ENCODE results near the gene NEMP2. TPM values are rescaled to one million over a fixed set of nuclear protein-coding genes. Genes with fewer than 3 reads are reported as not detected.

The NEMP2 gene
- total and polyA plus RNA-seq, 2 of the 8 experiments (the other 6 are each of a cell fraction or from before 2014, with no cell fraction given) = 3.1 to 5.3 TPM

DNA sequence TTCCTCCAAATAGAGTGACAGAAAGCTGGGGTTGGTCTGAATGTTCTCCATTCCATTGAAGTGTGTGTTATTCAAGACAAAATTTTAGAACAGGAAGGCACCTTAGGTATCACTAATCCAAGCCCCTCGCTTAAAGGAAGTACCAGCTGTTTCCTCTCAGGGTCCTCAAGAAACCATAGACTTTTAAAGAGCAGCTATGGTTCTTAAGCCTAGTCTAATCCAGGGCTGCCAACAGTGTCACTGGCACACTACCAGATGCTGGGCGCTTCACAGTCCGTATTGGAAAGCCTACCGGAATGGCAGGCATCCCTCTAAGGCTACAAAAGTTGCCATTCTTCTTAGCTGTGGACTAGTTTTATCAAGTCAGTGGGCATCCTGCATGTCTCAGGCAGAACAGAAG, 1.9 kb downstream of the NEMP2 start:
- peaks cover 0 to under 1% (median 0%) of the 10 kb centered on the region in 4 experiments; a peak in 1 of 8 replicates for H3K36me3 ChIP-seq (ENCODE audit: control insufficient read depth in 2 of 4, insufficient read depth in 4 of 4, low read length in 3 of 4)
- H4K5ac ChIP-seq (ENCODE audit: insufficient read length, low read depth, low read length) = no peak overlapping the region
- no peak overlapping the region for H3K18ac ChIP-seq (ENCODE audit: extremely low read depth, low read length)
- H2BK5ac ChIP-seq (ENCODE audit: low read depth, low read length) = no peak overlapping the region
- 0 out of 2 replicates have a peak, but pooled peaks cover 4% of the 10 kb centered on the region for H3K23me2 ChIP-seq (ENCODE audit: low read depth, low read length)
- H3K4me3 ChIP-seq (ENCODE audit: extremely low read depth in 1 of 4, insufficient read depth in 2 of 4, low read depth in 3 of 4, low read length in 4 of 4) = no peak overlapping the region
- H3K27me3 ChIP-seq (replicated peaks in 1 of 4; ENCODE audit: control insufficient read depth in 3 of 4, extremely low read depth in 1 of 4, insufficient read depth in 3 of 4, low read length in 3 of 4) = no peaks in the 10 kb centered on the region
- H3K56ac ChIP-seq (replicated peaks; ENCODE audit: insufficient read length, low read depth, low read length) = no peak overlapping the region
- no peak overlapping the region for H2BK12ac ChIP-seq (ENCODE audit: low read depth, low read length)
- peaks cover 5 to 15% (median 9%) of the 10 kb centered on the region in 4 experiments; a peak in 5 of 7 replicates for H3K4me1 ChIP-seq (replicated peaks in 1 of 4; ENCODE audit: control insufficient read depth in 3 of 4, insufficient read depth in 4 of 4, low read length in 3 of 4)
- H3K9ac ChIP-seq (replicated peaks in 1 of 4; ENCODE audit: extremely low read depth in 1 of 4, low read depth in 3 of 4, low read length in 3 of 4) = no peak overlapping the region
- 0 out of 2 replicates have a peak, but pooled peaks cover 2% of the 10 kb centered on the region for H3K79me1 ChIP-seq (ENCODE audit: low read depth, low read length)
- no peak overlapping the region for H3K4ac ChIP-seq (replicated peaks; ENCODE audit: insufficient read length, low read depth, low read length)
- DNase-seq (ENCODE audit: low read depth in 1 of 2, low spot score in 2 of 2) = no peak
- H2BK120ac ChIP-seq (replicated peaks; ENCODE audit: low read depth, low read length) = no peak overlapping the region
- CTCF ChIA-PET (ENCODE audit: partially characterized antibody) = interaction anchor here (0.9 to 1.2 kb wide), 3 partner anchors 22 to 147 kb away, joined by 3 read pairs; no protein-coding TSS in a partner anchor
- H2AK5ac ChIP-seq (ENCODE audit: low read depth, low read length) = no peak overlapping the region
- POLR2A ChIA-PET (ENCODE audit: partially characterized antibody) = no interaction called here
- no peak for FAIRE-seq
- no peaks in the 10 kb centered on the region for H3K79me2 ChIP-seq (ENCODE audit: control insufficient read depth in 1 of 2, insufficient read depth in 2 of 2, low read length in 2 of 2)
- H2AFZ ChIP-seq (ENCODE audit: low read length) = no peak overlapping the region
- H3K14ac ChIP-seq (ENCODE audit: insufficient read length) = no peak overlapping the region
- WGBS, 2 experiments (ENCODE audit: extremely low coverage in 1 of 2, insufficient coverage in 1 of 2, insufficient read length in 1 of 2, insufficient replicate concordance in 2 of 2, low coverage in 1 of 2, low lambda C conversion rate in 2 of 2, missing lambda C conversion rate in 1 of 2) = 96% methylated on average over 4 of the region's 4 CpGs; no CpG with 5 or more reads in 1 of the 2 experiments
- no peak overlapping the region for H3K23ac ChIP-seq (ENCODE audit: insufficient read length)
- no peak overlapping the region for H2BK15ac ChIP-seq (ENCODE audit: low read length)
- no peak overlapping the region for H3K4me2 ChIP-seq (ENCODE audit: insufficient read depth in 1 of 2, low read depth in 2 of 2, low read length in 2 of 2)
- H4K8ac ChIP-seq (ENCODE audit: extremely low read depth, insufficient read depth, low read length) = no peak overlapping the region
- H2BK20ac ChIP-seq (ENCODE audit: low read length) = no peak overlapping the region
- H3K27ac ChIP-seq (ENCODE audit: low read depth, low read length) = no peak overlapping the region
- H4K20me1 ChIP-seq (replicated peaks in 1 of 2; ENCODE audit: control insufficient read depth in 1 of 2, insufficient read depth in 2 of 2, low read length in 2 of 2) = no peaks in the 10 kb centered on the region
- H4K91ac ChIP-seq (replicated peaks; ENCODE audit: insufficient read length, low read length) = no peak overlapping the region
- no peaks in the 10 kb centered on the region; a peak in 1 of 4 replicates for H3K9me3 ChIP-seq (ENCODE audit: insufficient read depth in 2 of 2, low read depth in 1 of 2, low read length in 1 of 2)
- TF ChIP-seq ASH2L (IDR thresholded peaks at IDR 0.05; ENCODE audit: low read length) (no peak), RFX5 (IDR thresholded peaks at IDR 0.05; ENCODE audit: borderline replicate concordance, low read depth, low read length) (no peak), CHD1 (IDR thresholded peaks at IDR 0.05; ENCODE audit: low read depth, low read length) (no peak), SP1 (IDR thresholded peaks at IDR 0.05; ENCODE audit: low read depth, low read length) (no peak), EZH2 (IDR thresholded peaks at IDR 0.05; ENCODE audit: low read depth, low read length, severe bottlenecking) (no peak), GTF2F1 (IDR thresholded peaks at IDR 0.05; ENCODE audit: borderline replicate concordance, low read depth, low read length) (no peak), PHF8 (conservative IDR thresholded peaks at IDR 0.05; ENCODE audit: low read depth, low read length) (no peak), CEBPB (IDR thresholded peaks at IDR 0.05; ENCODE audit: low read depth, low read length) (no peak), POLR2AphosphoS5 (IDR thresholded peaks at IDR 0.05; ENCODE audit: low read depth, low read length) (no peak), KDM4A (IDR thresholded peaks at IDR 0.05; ENCODE audit: low read depth, low read length, severe bottlenecking) (no peak), HDAC6 (IDR thresholded peaks at IDR 0.05; ENCODE audit: low read depth, low read length) (no peak), SAP30 (IDR thresholded peaks at IDR 0.05; ENCODE audit: insufficient read depth, insufficient replicate concordance, low read length) (no peak)
- TF ChIP-seq, protein P1, sequence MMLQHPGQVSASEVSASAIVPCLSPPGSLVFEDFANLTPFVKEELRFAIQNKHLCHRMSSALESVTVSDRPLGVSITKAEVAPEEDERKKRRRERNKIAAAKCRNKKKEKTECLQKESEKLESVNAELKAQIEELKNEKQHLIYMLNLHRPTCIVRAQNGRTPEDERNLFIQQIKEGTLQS (IDR thresholded peaks at IDR 0.05; ENCODE audit: insufficient read depth, low read depth, low read length) = no peak

Measured in H1 (cell line).